Activated CD8-positive, alpha-beta memory T cell treated with anti-CD3 and anti-CD28 coated beads for 36 hours (primary cell): ENCODE results near the gene OR5AS1. TPM values are rescaled to one million over a fixed set of nuclear protein-coding genes. Genes with fewer than 3 reads are reported as not detected.
"Not testable (repeated sequence)": the region's sequence is repeated elsewhere in the genome, so short reads cannot be mapped to it uniquely, and the experiment has no call there.

Source experiments
- CTCF ChIA-PET: fragments of 350-600 bp; sonication (Branson Sonifier 250); formaldehyde crosslinking; loops from one replicate; lab custom pipeline; 2021; ENCODE audit warnings: antibody characterized with exemption; lab: Charles Lee
- POLR2A ChIA-PET: fragments of 350-600 bp; sonication (Branson Sonifier 250); formaldehyde crosslinking; loops from one replicate; lab custom pipeline; 2021; ENCODE audit warnings: antibody characterized with exemption; lab: Charles Lee
- total RNA-seq, 2 experiments: library from RNA; stranded (reverse); gene quantifications; one replicate each; pipeline ENCODE4 v1.2.3, GENCODE V29; 2021

Gene OR5AS1
- not detected for total RNA-seq

DNA sequence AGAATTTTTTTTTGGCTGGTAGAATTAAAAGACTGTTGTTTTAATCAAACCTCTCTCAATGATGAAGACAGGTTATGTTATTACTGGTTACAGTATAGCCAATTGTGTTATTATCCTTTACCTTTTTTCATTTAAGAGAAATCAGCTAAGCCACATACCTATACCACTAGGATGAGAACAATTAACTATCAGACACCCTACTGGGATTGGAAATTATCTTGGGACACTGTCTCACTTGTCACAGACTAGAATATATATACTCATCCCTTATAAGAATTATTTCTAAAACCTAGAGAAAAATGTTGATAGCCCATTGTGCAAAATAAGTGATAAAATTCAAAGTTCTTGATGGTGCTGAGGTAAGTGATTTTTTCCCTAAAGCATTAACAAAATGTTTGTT lies at the start of gene OR5AS1:
OR5AS1 (plus strand) TSS at position 301 of the 400 bp plus-strand sequence. CDS start 2,765 bp downstream, outside the sequence.
- POLR2A ChIA-PET = no interaction called here
- CTCF ChIA-PET = no interaction called here

DNA sequence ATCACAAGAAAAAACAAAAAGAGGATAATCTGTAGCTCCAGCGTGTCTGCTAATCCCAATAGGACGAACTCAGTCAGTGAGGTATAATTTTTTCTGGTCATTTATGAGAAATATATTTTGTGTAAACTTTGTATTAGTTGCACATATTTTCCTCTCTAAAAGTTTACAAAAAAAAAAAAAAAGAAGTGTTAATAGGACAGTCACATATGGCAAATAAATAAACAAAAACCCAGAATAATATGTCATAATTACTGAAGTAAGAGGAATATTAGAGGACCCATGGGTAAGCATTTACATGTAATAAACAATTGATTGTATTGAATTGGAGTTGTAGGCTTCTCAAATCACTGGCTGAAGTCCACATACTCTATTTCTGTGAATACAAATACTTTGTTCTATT lies 32.9 kb upstream of the OR5AS1 start, which contains the start of gene OR5F1:
OR5F1 (minus strand) TSS at position 101 of the 400 bp plus-strand sequence; CDS start at position 101, 0 bp downstream.
- CTCF ChIA-PET = no interaction called here

DNA sequence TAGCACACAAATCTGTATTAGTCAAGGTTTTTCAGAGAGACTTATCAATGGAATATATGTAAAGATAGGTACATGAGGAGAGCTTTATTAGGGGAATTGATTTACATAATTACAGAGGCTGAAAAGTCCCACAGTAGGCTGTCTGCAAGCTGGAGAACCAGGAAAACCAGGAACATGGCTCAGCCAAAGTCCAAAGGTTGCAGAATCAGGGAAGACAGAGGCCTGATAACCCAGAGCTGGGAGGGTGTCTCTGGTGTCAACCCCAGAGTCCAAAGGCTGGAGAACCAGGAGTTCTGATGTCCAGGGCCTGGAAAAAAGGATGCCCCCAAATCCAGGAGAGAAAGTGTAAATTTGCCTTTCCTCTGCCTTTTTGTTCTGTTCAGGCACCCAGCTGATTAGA lies 16.7 kb upstream of the OR5AS1 start:
- POLR2A ChIA-PET = no interaction called here
- CTCF ChIA-PET = no interaction called here

More for the DNA sequence above, 32.9 kb upstream of the OR5AS1 start, which contains the start of gene OR5F1:
- POLR2A ChIA-PET = no interaction called here

DNA sequence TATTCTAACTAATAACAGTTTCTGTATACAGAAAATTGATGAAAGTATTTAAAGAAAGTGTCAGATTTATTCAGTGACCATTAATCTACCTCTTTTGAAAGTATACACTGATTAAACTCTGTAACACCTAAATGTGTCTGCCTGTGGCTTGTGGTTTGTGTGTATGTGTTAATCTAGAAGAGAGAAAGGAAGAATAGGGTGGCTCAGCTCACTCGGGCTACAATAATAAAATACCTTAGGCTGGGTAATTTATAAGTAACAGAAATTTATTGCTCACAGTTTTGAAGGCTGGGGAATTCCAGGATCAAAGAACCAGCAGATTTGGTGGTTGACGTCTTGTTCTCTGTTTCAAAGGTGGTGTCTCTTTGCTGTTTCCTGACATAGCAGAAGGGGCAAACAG lies 13.6 kb upstream of the OR5AS1 start:
- ChIA-PET CTCF (no interaction called here), POLR2A (no interaction called here)

DNA sequence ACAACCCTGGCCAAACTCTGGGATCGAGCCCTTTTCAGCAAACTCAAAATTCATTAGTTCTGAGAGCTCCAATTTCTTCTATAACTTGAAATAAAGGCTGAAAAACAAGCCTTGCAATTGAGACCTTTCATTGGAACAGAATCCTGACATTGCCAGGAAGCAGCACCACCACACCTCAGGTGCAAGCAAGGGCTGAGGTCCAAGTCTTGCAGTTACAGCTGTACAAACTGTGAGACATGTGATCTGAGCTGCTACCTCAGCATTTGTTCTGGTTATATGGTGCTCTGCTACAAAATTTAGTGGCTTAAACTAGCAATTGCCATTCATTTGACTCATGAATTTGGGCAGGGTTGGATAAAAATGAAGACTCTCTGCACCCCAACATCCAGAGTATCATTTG lies 18.1 kb downstream of the OR5AS1 start:
- CTCF ChIA-PET = no interaction called here
- POLR2A ChIA-PET = no interaction called here

DNA sequence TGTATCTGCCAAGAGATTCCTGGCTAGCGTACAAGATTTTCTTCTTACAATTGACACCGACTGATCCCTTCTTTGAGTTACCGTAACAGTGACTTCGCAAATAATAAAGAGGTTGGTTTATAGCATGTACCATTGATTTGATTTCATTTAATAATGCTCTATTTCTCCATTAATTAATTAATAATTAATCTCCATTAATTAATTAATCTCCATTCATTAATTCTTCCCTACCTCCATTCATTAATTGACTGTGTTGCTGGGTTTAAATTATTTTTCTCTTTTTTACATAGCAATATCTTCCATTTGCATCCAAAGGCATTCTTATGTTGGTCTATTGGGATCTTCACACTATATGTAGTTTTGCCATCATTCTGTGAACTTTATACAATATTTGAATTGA lies 21.0 kb downstream of the OR5AS1 start:
- CTCF ChIA-PET = no interaction called here

DNA sequence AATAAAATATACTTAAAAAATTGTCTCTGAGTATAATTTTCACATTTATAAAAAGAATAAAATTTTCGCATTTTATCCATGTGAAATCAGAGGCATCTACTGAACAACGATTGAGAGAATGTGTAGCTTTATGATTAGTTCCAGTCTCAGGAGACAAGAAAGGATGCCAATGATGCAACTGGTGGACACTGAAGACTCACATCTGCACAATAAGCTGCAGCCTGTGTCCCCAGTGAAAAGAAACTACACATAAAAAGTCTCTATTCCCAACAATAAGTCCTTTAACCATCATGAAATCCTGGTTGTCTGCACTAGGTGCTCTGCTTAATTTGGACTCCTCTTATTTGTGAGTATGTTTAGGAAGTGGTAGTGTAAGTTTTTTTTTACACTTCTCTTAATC lies 22.0 kb downstream of the OR5AS1 start:
- ChIA-PET POLR2A (no interaction called here), CTCF (no interaction called here)

More for the DNA sequence above, 21.0 kb downstream of the OR5AS1 start:
- POLR2A ChIA-PET = no interaction called here

DNA sequence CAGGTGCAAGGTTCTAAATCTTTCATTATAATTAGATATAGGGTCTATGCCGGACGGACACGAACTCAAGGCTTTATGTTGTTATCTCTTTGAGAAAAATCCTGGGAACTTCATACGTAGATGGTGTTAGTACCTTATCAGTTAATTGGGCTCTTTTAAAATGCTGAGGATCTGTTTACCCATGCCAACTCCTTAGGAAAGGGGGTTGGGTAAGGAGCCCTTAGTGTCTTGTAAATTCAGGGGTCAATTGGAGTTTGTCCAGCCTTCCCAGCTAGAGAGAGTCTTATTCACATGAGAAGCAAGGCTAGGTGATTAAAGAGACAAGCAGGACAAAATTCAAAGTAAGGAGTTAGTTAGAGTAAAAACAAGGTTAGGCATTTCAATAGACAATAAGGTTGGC lies 28.9 kb downstream of the OR5AS1 start:
- CTCF ChIA-PET, POLR2A ChIA-PET: not testable (repeated sequence)

DNA sequence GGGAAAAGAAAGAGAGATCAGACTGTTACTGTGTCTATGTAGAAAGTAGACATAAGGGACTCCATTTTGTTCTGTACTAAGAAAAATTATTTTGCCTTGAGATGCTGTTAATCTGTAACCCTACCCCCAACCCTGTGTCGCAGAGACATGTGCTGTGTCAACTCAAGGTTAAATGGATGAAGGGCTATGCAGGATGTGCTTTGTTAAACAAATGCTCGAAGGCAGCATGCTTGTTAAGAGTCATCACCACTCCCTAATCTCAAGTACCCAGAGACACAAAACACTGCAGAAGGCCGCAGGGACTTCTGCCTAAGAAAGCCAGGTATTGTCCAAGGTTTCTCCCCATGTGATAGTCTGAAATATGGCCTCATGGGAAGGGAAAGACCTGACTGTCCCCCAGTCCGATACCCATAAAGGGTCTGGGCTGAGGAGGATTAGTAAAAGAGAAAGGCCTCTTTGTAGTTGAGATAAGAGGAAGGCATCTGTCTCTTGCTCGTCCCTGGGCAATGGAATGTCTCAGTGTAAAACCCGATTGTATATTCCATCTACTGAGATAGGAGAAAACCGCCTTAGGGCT lies 30.3 kb downstream of the OR5AS1 start:
- CTCF ChIA-PET, POLR2A ChIA-PET: not testable (repeated sequence)

DNA sequence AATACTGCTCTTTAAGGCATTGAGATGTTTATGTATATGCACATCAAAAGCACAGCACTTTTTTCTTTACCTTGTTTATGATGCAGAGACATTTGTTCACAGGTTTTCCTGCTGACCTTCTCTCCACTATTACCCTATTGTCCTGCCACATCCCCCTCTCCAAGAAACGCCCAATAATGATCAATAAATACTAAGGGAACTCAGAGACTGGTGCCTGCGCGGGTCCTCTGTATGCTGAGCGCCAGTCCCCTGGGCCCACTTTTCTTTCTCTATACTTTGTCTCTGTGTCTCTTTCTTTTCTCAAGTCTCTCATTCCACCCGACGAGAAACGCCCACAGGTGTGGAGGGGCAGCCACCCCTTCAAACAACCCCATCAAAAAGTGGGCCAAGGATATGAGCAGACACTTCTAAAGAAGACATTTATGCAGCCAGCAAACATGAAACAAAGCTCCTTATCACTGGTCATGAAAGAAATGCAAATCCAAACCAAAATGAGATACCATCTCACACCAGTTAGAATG lies 30.9 kb downstream of the OR5AS1 start:
- POLR2A ChIA-PET, CTCF ChIA-PET: not testable (repeated sequence)

DNA sequence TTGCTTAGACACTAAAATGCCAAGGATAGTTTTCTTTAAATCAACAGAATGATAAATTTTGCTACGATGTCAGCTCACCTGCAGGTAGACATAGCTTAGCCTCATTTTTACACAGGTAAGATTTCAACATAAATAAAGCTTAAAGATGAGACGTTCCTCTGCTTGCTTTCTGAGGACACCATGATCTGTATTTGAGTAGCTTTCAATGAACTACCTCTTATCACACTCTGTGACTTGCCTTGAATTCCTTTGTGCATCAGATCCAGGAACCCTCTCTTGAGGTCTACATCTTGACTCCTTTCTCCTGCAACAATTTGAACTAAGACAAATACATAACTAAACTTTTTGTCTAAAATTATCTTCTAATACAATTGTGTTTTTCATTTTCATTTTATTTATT lies 39.5 kb downstream of the OR5AS1 start:
- POLR2A ChIA-PET = no interaction called here
- CTCF ChIA-PET = no interaction called here

Other genes with a start within 250 kb of the OR5AS1 start
- gene OR5D14, start 232.1 kb upstream of the OR5AS1 start, total RNA-seq = not detected
- not detected for gene OR5L1, start 216.3 kb upstream of the OR5AS1 start, total RNA-seq
- not detected for gene OR5D18, start 208.0 kb upstream of the OR5AS1 start, total RNA-seq
- not detected for gene OR5L2, start 200.4 kb upstream of the OR5AS1 start, total RNA-seq
- gene OR5D16, start 188.9 kb upstream of the OR5AS1 start, total RNA-seq = not detected
- gene TRIM51, start 144.4 kb upstream of the OR5AS1 start, total RNA-seq = not detected
- not detected for gene OR5W2, start 113.1 kb upstream of the OR5AS1 start, total RNA-seq
- gene OR5I1, start 91.3 kb upstream of the OR5AS1 start, total RNA-seq = not detected
- gene OR10AG1, start 57.7 kb upstream of the OR5AS1 start, total RNA-seq = not detected
- gene OR5F1, start 33.0 kb upstream of the OR5AS1 start, total RNA-seq = not detected
- not detected for gene OR8I2, start 65.7 kb downstream of the OR5AS1 start, total RNA-seq
- not detected for gene OR8H2, start 76.0 kb downstream of the OR5AS1 start, total RNA-seq
- gene OR8H3, start 94.7 kb downstream of the OR5AS1 start, total RNA-seq = not detected
- gene OR8J3, start 112.5 kb downstream of the OR5AS1 start, total RNA-seq = not detected
- not detected for gene OR8K5, start 132.7 kb downstream of the OR5AS1 start, total RNA-seq
- not detected for gene OR5J2, start 149.0 kb downstream of the OR5AS1 start, total RNA-seq
- gene OR5T2, start 206.6 kb downstream of the OR5AS1 start, total RNA-seq = not detected
- not detected for gene OR5T3, start 224.6 kb downstream of the OR5AS1 start, total RNA-seq
- gene OR5T1, start 246.5 kb downstream of the OR5AS1 start, total RNA-seq = not detected